A673 (cell line): Measurements from ENCODE around the gene MINAR1. TPM values are rescaled to one million over a fixed set of nuclear protein-coding genes. Genes with fewer than 3 reads are reported as not detected.

Experiments
- BruUV-seq: library from RNA; stranded (reverse); fragments of 400-500 nt; replicated peaks from 2 replicates; lab custom pipeline; 2021; lab: Mats Ljungman, UMichigan
- CTCF ChIA-PET: fragments of 300-600 bp; sonication (Branson Sonifier 250); formaldehyde crosslinking; loops from one replicate; lab custom pipeline; 2022; ENCODE audit warnings: antibody characterized with exemption; lab: Charles Lee
- POLR2A ChIA-PET: fragments of 300-600 bp; sonication (Branson Sonifier 250); formaldehyde crosslinking; loops from one replicate; lab custom pipeline; 2022; ENCODE audit warnings: antibody characterized with exemption; ENCODE audit not compliant: low non-redundant PET; lab: Charles Lee
- DNase-seq: peaks from one replicate; pipeline ENCODE4 v3.0.0-alpha.2; 2015; ENCODE audit warnings: low spot score
- H3K27ac ChIP-seq: fragments of 200-600 bp; sonication (generic); 2 replicates; pipeline ENCODE4 v1.5.1; 2016; ENCODE audit warnings: mixed run types, low read depth, mild to moderate bottlenecking, mixed read lengths, antibody characterized with exemption, low read length; ENCODE audit not compliant: poor library complexity, severe bottlenecking
- H3K27me3 ChIP-seq: fragments of 200-600 bp; sonication (generic); replicated peaks from 2 replicates; pipeline ENCODE4 v1.6.1; 2017; ENCODE audit warnings: mixed run types, low read depth, mild to moderate bottlenecking, mixed read lengths, antibody characterized with exemption, low read length; ENCODE audit not compliant: insufficient read depth, poor library complexity
- H3K36me3 ChIP-seq: fragments of 200-600 bp; sonication (generic); 2 replicates; pipeline ENCODE4 v1.6.1; 2016; ENCODE audit warnings: mixed run types, mild to moderate bottlenecking, mixed read lengths, antibody characterized with exemption, low read length; ENCODE audit not compliant: insufficient read depth, poor library complexity, severe bottlenecking
- H3K4me1 ChIP-seq: fragments of 200-600 bp; sonication (generic); 2 replicates; pipeline ENCODE4 v1.6.1; 2017; ENCODE audit warnings: mixed run types, mild to moderate bottlenecking, mixed read lengths, antibody characterized with exemption, low read length; ENCODE audit not compliant: insufficient read depth, poor library complexity, severe bottlenecking
- H3K4me3 ChIP-seq: fragments of 200-600 bp; sonication (generic); 2 replicates; pipeline ENCODE4 v1.5.1; 2016; ENCODE audit warnings: low read depth, mixed run types, mild to moderate bottlenecking, mixed read lengths, low read length; ENCODE audit not compliant: poor library complexity, severe bottlenecking
- H3K9me3 ChIP-seq: fragments of 200-600 bp; sonication (generic); 2 replicates; pipeline ENCODE4 v1.6.1; 2016; ENCODE audit warnings: mixed run types, low read depth, mild to moderate bottlenecking, mixed read lengths, antibody characterized with exemption, low read length; ENCODE audit not compliant: poor library complexity, severe bottlenecking
- EZH2 ChIP-seq: fragments of 200-600 bp; sonication (generic); IDR thresholded peaks from 2 replicates; pipeline ENCODE4 v1.6.1; 2017; ENCODE audit warnings: borderline replicate concordance, low read depth, mild to moderate bottlenecking, mixed read lengths, antibody characterized with exemption, low read length; ENCODE audit not compliant: poor library complexity, severe bottlenecking
- intact Hi-C: fragments of 100-400 bp; cut with micrococcal nuclease; formaldehyde crosslinking; loops from one replicate; pipeline ENCODE4 v1.10.0; 2022; ENCODE audit not compliant: unreplicated experiment
- total RNA-seq: library from RNA; stranded (reverse); gene quantifications from 2 replicates; pipeline ENCODE4 v1.2.3, GENCODE V29; 2021
- TF ChIP-seq, protein P1 (sequence below): fragments of 300-800, 200-600 bp; sonication (generic); conservative IDR thresholded peaks from 2 replicates; pipeline ENCODE4 v1.5.1; 2017; ENCODE audit warnings: low read depth, mild to moderate bottlenecking, antibody characterized with exemption, low read length, moderate library complexity, mixed read lengths

Gene MINAR1
- total RNA-seq, 1 experiment from 2014 or later = 1.6 TPM

DNA sequence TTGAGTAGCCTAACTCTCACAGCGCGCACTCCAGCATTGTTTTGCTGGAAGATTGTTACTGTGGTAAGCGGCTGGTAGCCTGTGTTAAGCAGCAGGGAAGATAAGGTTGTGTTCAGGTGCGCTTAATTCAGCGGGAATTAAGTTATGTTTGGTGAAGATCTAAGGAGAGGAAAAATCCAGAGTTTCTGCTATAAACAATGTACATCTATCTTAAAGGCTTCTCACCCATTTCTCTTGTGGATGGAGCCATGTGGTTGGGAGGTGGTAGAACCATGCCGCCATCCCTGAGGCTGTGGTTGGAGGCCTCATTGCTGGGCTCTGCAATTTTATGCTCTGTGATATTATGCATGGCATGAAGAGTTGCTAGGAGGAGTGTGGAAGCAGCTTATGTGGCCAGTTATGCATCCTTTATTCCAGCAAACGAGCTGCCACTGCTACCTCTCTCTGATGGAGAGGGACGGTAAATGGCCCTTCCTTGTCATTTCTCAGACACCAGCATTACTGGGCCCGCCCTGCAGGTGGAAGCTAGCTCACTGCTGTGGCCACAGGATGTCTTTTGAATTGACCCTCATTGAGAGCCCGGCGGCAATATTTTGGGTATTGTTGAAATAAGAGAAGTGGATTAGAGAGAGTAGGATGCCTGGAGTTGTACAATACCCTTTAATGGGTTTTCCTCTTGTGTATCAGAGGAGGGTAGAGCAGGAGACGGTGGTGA lies 1.3 kb downstream of the MINAR1 start:
- peaks cover 63% of the 10 kb centered on the region for H3K27me3 ChIP-seq
- CTCF ChIA-PET = no interaction called here
- no peaks in the 10 kb centered on the region for H3K9me3 ChIP-seq
- intact Hi-C loops = no loop called here
- no peak for DNase-seq
- no peak for TF ChIP-seq EZH2
- TF ChIP-seq, protein P1, sequence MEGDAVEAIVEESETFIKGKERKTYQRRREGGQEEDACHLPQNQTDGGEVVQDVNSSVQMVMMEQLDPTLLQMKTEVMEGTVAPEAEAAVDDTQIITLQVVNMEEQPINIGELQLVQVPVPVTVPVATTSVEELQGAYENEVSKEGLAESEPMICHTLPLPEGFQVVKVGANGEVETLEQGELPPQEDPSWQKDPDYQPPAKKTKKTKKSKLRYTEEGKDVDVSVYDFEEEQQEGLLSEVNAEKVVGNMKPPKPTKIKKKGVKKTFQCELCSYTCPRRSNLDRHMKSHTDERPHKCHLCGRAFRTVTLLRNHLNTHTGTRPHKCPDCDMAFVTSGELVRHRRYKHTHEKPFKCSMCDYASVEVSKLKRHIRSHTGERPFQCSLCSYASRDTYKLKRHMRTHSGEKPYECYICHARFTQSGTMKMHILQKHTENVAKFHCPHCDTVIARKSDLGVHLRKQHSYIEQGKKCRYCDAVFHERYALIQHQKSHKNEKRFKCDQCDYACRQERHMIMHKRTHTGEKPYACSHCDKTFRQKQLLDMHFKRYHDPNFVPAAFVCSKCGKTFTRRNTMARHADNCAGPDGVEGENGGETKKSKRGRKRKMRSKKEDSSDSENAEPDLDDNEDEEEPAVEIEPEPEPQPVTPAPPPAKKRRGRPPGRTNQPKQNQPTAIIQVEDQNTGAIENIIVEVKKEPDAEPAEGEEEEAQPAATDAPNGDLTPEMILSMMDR = no peak
- H3K36me3 ChIP-seq = no peaks in the 10 kb centered on the region
- BruUV-seq = no TSS peak
- POLR2A ChIA-PET = no interaction called here
- no peak overlapping the region for H3K27ac ChIP-seq
- H3K4me1 ChIP-seq = peaks cover 11% of the 10 kb centered on the region
- no peak overlapping the region for H3K4me3 ChIP-seq

DNA sequence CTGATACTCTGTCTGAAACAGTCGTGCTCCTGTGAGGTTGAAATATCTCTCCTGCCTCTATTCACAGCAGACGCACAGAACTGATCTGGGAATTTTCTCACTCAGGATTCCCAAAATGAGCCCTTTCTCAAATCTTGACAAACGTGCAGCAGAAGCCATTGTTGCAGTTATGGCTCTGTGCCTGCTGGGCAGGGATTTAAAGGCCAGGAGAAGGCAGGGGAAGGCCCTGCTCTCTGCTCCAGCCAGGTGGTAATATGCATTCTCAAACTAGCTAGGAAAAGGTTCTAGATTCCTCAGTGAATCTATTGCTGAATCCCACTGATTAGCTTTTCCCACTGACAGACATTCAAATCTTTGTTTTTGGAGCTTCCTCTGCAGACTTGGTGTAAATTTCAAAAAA lies 2.2 kb downstream of the MINAR1 start:
- BruUV-seq = no TSS peak
- peaks cover 11% of the 10 kb centered on the region for H3K4me1 ChIP-seq
- no peaks in the 10 kb centered on the region for H3K36me3 ChIP-seq
- peaks cover 55% of the 10 kb centered on the region for H3K27me3 ChIP-seq
- CTCF ChIA-PET = no interaction called here
- H3K4me3 ChIP-seq = no peak overlapping the region
- intact Hi-C loops = no loop called here
- TF ChIP-seq EZH2 = no peak
- TF ChIP-seq, protein P1 = no peak
- H3K9me3 ChIP-seq = no peaks in the 10 kb centered on the region
- no peak for DNase-seq
- H3K27ac ChIP-seq = no peak overlapping the region
- POLR2A ChIA-PET = no interaction called here

DNA sequence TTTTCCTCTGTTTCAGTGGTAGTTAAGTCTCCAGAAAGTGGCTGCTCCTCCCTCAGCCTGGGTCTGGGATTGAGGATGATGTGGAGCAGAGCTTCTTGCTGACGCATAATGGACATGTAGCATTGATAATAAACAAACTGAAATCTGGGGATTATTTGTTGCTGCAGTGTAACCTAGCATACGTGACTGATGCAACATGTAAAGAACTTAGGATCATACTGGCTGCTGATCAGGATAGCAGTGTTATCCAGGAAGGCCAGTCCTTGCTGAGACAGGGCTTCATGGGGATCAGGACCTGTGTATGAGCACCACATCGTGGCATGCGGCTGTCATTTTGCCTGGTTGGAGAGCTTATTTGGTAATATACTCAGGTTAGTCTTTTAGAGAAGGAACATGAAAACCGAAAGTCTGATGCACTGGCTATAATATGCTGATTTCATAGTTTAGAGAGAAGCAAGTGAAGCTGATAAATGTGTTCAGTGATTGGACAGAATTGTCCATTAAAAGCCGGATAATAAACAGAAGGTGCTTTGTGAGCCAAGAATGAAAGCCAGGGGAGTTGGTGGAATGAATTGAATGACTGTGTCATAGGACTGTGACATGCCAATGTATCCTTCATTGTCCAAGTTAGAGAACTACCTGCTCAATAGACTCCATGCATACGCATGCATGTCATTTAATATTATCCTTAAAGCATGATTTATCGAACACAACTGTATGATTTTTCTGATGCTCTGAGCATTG lies 4.1 kb downstream of the MINAR1 start:
- Histone ChIP-seq H3K27ac (no peak overlapping the region), H3K36me3 (no peaks in the 10 kb centered on the region), H3K4me3 (no peak overlapping the region), H3K27me3 (peaks cover 39% of the 10 kb centered on the region), H3K9me3 (no peaks in the 10 kb centered on the region), H3K4me1 (peaks cover 4% of the 10 kb centered on the region)
- ChIA-PET CTCF (no interaction called here), POLR2A (no interaction called here)
- no peak for TF ChIP-seq EZH2
- TF ChIP-seq, protein P1 = no peak
- no TSS peak for BruUV-seq
- DNase-seq = no peak
- intact Hi-C loops = no loop called here
